ENCODE measurements around the gene NCOA5.
"Not testable (repeated sequence)": the region's sequence is repeated elsewhere in the genome, so short reads cannot be mapped to it uniquely, and the experiment has no call there.

The NCOA5 gene

GRCh38 chr20:46091622-46092535, 2.1 kb upstream of the NCOA5 start:
- not testable (repeated sequence) for DNase-seq (ENCODE audit: low spot score)

GRCh38 chr20:46089167-46089416, 670 bp downstream of the NCOA5 start:
- DNase-seq (ENCODE audit: low spot score), result no peak

DNA sequence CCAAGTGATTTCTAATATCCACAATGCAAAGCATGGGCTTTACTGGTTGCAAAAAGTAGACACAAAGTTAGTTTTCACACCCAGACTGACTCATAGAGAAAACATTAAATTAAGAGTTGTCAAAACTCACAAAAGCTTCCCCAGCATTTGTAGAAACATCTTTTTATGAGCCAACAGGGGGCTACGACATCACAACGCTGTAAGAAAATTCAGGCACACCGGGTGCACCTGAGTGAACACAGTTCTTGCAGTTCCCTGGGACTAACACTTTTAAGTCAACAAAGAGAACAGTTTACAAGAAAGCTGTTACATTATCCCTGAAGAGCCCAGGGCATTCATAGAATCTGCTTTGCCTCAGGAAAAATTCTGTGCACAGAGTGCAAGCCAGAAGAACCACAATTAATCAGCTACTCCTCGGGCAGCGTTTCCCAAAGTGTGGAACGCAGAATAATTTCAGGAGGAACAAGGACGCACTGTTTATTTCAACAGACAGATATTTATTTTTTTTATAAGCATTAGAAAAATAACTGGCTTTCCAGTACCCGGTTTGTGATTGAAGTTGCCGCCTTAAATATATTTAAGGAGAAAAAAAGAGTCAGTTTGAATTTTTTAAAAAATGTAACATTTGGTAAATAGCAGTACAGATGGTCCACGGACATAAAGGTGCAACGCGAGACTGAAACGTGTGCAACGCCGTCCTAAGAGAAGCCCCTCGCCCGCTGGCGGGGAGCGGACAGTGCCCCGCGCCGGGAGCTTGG, 1.2 kb downstream of the NCOA5 start:
- no peak for DNase-seq (ENCODE audit: low spot score)

- no peak for DNase-seq (ENCODE audit: low spot score)
Measured at GRCh38 chr20:46087161-46087560, 2.6 kb downstream of the NCOA5 start.

DNA sequence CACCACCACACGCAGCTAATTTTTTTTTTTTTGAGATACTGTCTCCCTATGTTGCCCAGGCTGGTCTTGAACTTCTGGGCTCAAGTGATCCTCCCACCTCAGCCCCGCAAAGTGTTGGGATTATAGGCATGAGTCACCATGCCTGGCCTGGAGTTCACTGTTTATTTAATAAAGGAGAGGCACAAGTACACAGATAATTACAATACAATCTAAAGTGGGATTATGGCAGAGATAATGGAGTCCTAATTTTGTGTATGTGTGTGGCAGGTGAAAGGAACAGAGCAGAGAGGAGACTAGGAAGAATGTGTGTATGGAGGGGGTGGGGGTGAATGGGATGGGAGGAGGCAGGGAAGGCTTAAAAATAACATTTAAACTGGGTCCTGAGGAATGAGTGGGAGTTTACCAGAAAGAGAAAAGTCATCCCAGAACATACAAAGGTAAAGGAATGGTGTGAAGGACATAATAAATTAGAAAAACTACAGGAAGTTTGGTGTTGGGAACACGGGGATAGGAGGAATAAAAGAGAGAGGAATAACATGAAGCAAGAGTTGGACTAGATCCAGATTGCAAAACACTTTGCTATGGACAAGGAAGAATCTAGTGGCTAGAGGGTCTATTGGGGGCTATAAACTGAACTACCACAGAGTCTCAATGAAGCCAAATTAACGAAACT, 4.4 kb downstream of the NCOA5 start:
- no peak for DNase-seq (ENCODE audit: low spot score)

DNA sequence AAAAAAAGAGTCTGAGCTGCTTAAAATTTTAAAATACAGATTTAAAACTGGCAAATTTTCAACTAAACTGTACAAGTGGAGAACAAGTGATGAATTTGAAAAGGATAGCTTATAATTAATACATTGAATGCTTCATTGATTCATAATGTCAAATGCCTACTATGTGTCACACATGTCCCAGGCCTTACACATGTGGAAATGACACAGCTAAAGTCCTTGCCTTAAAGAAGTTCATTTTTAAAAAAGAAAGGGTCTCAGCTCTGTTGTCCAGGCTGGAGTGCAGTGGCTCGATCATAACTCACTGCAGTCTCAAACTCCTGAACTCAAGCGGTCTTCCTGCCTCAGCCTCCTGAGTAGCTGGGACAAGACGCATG, 5.0 kb downstream of the NCOA5 start:
- DNase-seq (ENCODE audit: low spot score), result no peak

DNA sequence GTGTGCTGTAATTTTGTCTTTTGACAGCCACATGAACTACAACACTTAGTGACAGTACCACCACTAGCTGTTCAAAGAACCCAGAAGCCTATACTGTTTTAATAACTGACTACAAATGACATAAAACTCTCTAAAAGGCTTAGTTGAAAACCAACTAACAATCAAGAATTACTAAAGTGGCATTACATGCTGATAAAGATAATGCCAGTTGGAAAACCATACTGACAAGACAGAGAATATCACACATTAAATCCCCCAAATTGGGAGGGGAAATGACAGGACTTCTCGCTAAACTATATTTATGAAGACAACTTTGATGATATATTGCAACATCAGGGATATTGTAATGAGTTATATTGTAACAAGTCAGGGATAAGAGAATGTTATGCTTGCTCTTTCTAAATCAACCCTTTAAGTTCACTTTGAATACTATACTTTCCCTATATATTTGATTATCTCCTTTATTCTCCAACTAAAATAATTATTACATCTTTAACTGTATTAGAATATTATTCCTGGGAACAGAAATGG, 6.2 kb downstream of the NCOA5 start:
- DNase-seq (ENCODE audit: low spot score), result no peak

DNA sequence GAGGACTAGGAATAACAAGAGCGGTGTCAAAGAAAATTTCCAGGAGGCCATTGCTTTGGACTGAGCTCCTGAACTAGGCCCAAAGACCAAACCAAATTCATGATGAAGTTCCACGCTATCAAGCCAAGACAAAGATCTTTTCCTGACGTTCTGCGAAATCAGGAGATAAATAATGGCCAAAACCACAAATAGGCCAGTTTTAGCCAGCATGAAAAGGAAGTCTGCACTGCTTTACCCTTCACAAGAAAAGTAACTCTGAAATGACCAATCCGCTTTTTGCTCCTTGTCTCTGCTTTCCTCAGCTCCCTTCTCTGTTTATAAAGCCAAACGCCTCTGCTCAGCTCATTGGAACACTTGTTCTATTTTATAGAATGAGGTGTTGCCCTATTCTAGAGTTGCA, 6.7 kb downstream of the NCOA5 start:
- no peak for DNase-seq (ENCODE audit: low spot score)

DNA sequence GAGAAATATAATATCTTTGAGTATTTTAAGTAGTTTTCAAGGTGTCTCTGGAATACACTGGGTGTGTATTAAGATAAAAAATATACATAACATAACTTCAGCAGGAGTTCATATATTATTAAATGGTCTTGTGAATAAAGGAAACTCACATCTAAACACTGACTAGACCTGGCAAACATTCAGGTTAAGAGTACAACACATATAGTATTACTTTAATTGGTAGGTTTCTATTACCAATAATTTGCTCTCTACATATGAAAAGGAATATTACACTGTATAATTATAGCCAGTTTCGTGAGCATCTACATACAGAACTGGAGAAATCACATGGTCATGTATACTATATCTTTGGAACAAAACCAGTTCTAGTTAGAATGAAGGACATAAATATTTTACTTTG, 8.7 kb downstream of the NCOA5 start:
- no peak for DNase-seq (ENCODE audit: low spot score)

- DNase-seq (ENCODE audit: low spot score), result no peak
Measured at GRCh38 chr20:46078954-46079353, 10.8 kb downstream of the NCOA5 start.

DNA sequence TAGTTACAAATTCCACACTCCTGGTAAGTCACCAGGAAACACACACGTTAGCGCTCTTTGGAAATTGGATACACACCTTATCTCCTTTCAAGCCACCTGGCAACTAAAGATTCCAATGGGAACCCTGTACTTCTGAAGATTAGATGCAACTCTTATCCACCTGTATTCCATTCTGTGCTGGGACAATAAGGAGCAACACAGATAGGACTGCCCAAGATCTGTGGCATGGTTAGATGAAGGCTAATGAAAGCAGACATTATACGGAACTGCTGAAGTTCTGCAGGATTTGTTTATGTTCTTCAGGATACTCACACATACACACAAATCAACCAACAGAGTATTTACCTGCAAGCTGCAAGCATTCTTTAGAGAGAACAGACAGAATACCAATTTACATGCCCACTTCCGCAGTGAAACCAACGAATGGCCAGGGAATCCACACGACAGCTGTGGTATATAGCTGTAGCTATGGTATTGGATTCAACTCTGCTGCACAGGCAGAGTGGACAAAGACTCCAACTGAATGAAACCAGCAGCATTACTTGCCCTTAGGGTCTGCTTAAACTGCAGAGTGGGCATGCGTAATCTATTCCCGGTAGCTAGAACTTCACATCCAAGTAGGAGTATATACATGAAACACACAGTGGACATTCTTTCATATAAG, 12.0 kb downstream of the NCOA5 start:
- DNase-seq (ENCODE audit: low spot score), result no peak

GRCh38 chr20:46076806-46077205, 13.0 kb downstream of the NCOA5 start:
- no peak for DNase-seq (ENCODE audit: low spot score)

DNA sequence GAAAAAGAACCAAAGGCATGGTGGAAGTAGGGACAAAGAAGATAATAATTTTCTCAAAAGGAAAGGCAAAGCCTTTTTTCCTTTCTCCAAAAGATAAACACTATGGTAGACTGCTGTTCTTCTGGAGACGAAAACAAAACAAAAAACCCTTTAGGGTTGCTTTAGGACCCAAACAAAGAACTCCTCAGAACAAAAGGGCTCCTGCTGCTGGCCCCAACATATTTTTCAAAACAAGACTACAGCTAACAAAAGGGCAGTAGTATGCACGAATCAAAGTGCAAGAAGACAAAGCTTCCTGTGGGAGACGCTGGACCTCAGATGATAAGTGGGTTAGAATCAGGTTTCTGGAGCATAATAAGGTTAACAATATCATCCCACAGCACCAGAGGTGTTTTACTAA, 15.8 kb downstream of the NCOA5 start:
- DNase-seq (ENCODE audit: low spot score), result no peak

DNA sequence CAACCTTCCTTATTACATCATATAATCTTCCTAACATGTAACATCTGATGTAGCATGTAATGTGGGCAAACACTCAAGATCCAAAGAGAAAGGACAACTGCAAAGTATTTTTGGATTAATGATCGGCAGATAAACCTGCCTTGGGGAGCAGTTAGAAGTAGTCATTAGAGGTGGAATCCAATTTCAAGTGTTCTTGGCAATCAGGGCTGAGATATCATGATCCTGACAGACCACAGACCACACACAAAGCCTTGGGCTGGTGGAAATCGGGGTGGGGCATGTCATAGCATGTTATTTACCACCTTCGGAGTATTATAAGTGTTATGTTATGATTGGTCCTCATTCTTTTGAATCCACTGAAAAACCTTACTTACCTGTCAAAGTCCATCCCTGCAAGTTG, 16.3 kb downstream of the NCOA5 start:
- no peak for DNase-seq (ENCODE audit: low spot score)

DNA sequence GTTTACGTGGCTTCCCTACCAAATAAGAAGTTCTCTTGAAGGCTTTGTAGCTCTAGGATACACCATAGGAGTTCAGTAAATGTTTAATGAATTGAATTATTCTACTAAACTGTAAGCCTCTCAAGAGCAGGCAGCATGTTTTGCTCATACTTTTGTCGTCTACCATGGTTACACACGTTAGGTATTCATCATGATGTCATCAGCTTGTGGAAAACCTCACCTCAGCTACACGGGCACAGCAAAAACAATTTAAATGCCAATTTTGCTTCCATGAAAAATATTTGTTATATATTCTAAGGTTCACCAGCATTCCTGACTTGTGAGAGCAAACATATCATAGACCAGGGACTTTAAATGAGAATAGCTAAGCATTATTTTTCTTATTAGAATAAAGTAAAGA, 16.7 kb downstream of the NCOA5 start:
- DNase-seq (ENCODE audit: low spot score), result no peak

- no peak for DNase-seq (ENCODE audit: low spot score)
Measured at GRCh38 chr20:46071573-46071972, 18.2 kb downstream of the NCOA5 start.

- DNase-seq (ENCODE audit: low spot score), result no peak
Measured at GRCh38 chr20:46070215-46070900, 19.4 kb downstream of the NCOA5 start.

DNA sequence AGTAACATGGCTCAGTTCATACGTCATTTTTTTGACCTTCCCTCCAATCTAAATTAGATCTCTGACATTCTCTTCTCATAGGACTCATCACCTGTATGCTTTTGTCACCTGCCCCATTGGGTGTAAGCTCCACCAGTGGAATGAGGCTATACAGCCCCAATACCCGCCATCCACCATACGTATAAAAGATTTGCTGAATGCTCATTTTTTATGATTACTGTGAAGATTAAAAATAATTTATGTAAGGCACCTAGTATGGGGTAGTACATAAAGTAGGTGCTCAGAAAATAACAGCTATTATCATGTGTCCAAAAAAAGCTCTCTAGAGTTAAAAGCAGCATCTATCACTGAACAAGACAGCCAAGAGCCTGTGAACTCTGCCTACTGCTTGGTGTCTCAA, 24.1 kb downstream of the NCOA5 start:
- DNase-seq (ENCODE audit: low spot score), result no peak

- no peak for DNase-seq (ENCODE audit: low spot score)
Measured at GRCh38 chr20:46065006-46065405, 24.8 kb downstream of the NCOA5 start.

DNA sequence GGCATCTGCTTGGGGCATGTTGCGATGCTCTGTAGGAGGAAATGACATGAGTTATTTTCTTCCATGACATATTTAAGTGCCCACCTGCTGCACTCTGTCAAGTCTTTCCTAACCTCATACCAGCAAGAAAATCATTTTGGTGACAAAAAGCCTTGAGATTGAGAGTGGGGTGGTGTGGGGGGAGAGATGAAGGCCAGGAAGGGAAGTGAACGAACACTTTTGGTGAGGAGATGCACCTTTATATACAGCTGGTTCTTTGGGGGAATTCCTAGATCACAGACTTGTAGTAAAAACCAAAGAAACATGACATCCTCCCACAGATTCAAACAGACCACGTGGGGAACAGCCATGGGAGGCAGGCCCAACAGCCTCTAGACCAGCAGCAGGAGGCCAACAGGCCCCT, 26.1 kb downstream of the NCOA5 start:
- DNase-seq (ENCODE audit: low spot score), result no peak

DNA sequence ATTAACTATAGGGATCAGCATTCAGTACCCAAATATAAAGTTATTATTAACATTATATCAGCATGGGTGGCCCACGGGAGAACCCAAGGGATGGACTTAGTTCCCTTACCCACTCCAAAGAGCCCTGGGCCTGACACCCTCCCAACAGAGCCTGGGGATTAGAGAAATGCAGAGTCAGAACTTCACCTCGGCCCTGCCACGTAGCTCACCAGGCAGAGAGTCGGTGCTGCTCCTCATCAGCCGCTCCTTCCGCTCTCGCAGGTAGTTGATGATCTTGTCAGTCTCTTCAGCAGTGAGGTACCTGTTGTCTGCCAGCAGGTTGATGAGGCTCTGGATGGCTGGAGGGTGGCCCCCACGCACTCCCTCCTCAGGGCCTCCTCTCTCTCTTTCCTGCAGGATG, 26.6 kb downstream of the NCOA5 start:
- no peak for DNase-seq (ENCODE audit: low spot score)

- DNase-seq (ENCODE audit: low spot score), result no peak
Measured at GRCh38 chr20:46062621-46063020, 27.1 kb downstream of the NCOA5 start.
